H1 (cell line): ENCODE data around the gene C2CD2L. TPM values are rescaled to one million over a fixed set of nuclear protein-coding genes. Genes with fewer than 3 reads are reported as not detected.

Experiments
- CTCF ChIA-PET: fragments of 300-600 bp; sonication (Branson Sonifier 250); formaldehyde crosslinking; loops from one replicate; lab custom pipeline; 2021; ENCODE audit not compliant: partially characterized antibody; lab: Charles Lee
- POLR2A ChIA-PET: fragments of 300-600 bp; sonication (Branson Sonifier 250); formaldehyde crosslinking; loops from one replicate; lab custom pipeline; 2021; ENCODE audit warnings: inconsistent platforms; ENCODE audit not compliant: partially characterized antibody; lab: Charles Lee
- DNase-seq, 2 experiments: peaks; one replicate each; pipeline versions ENCODE4 v3.0.0 to v3.0.0-alpha.2; 2010 to 2022; ENCODE audit warnings: low spot score in 2 of 2, low read depth in 1 of 2, mixed read lengths in 1 of 2
- FAIRE-seq: peaks from 2 replicates; lab custom pipeline; 2011; peaks lifted over from hg19 to GRCh38; lab: Jason Lieb, UNC
- H2AFZ ChIP-seq: 2 replicates; pipeline ENCODE4 v1.8.1; 2012; ENCODE audit warnings: low read length, inconsistent platforms
- H2AK5ac ChIP-seq: 2 replicates; pipeline ENCODE4 v1.6.1; 2013; ENCODE audit warnings: low read depth, low read length
- H2BK120ac ChIP-seq: replicated peaks from 2 replicates; pipeline ENCODE3; 2013; ENCODE audit warnings: low read depth, low read length, inconsistent platforms
- H2BK12ac ChIP-seq: 2 replicates; pipeline ENCODE4 v1.6.1; 2013; ENCODE audit warnings: low read depth, low read length
- H2BK15ac ChIP-seq: 2 replicates; pipeline ENCODE4 v1.6.1; 2013; ENCODE audit warnings: low read length
- H2BK20ac ChIP-seq: 2 replicates; pipeline ENCODE4 v1.6.1; 2013; ENCODE audit warnings: low read length
- H2BK5ac ChIP-seq: 2 replicates; pipeline ENCODE4 v1.6.1; 2013; ENCODE audit warnings: low read depth, low read length
- H3K14ac ChIP-seq: 2 replicates; pipeline ENCODE4 v1.6.1; 2013; ENCODE audit warnings: inconsistent platforms; ENCODE audit not compliant: insufficient read length
- H3K18ac ChIP-seq: 2 replicates; pipeline ENCODE4 v1.6.1; 2013; ENCODE audit warnings: low read length; ENCODE audit errors: extremely low read depth
- H3K23ac ChIP-seq: 2 replicates; pipeline ENCODE4 v1.6.1; 2013; ENCODE audit warnings: inconsistent platforms; ENCODE audit not compliant: insufficient read length
- H3K23me2 ChIP-seq: 2 replicates; pipeline ENCODE4 v1.6.1; 2013; ENCODE audit warnings: low read depth, low read length
- H3K27ac ChIP-seq: 2 replicates; pipeline ENCODE4 v1.6.1; 2011; ENCODE audit warnings: low read depth, low read length, inconsistent platforms
- H3K27me3 ChIP-seq, 4 experiments: replicated peaks in 1 of 4; 1 replicate in 1 of 4; 2 replicates in 3 of 4; pipeline versions ENCODE4 v1.6.1 to v1.8.1; 2011 to 2013; ENCODE audit warnings: low read length in 3 of 4, mild to moderate bottlenecking in 3 of 4, inconsistent platforms in 2 of 4, mixed read lengths in 2 of 4, moderate library complexity in 1 of 4; ENCODE audit not compliant: control insufficient read depth in 3 of 4, insufficient read depth in 3 of 4; ENCODE audit errors: extremely low read depth in 1 of 4
- H3K36me3 ChIP-seq, 4 experiments: 2 replicates each; pipeline versions ENCODE4 v1.6.1 to v1.8.1; 2011 to 2013; ENCODE audit warnings: mild to moderate bottlenecking in 4 of 4, low read length in 3 of 4, moderate library complexity in 2 of 4, control low read depth in 1 of 4, inconsistent platforms in 1 of 4; ENCODE audit not compliant: insufficient read depth in 4 of 4, control insufficient read depth in 2 of 4
- H3K4ac ChIP-seq: replicated peaks from 2 replicates; pipeline ENCODE3; 2013; ENCODE audit warnings: low read length, low read depth, mixed read lengths, inconsistent platforms; ENCODE audit not compliant: insufficient read length
- H3K4me1 ChIP-seq, 4 experiments: replicated peaks in 1 of 4; 1 replicate in 1 of 4; 2 replicates in 3 of 4; pipeline versions ENCODE4 v1.6.1 to v1.8.1; 2011 to 2013; ENCODE audit warnings: low read length in 3 of 4, inconsistent platforms in 2 of 4, mixed read lengths in 1 of 4; ENCODE audit not compliant: insufficient read depth in 4 of 4, control insufficient read depth in 3 of 4
- H3K4me2 ChIP-seq, 2 experiments: 2 replicates each; pipeline versions ENCODE4 v1.6.1 to v1.8.1; 2011 to 2013; ENCODE audit warnings: low read depth in 2 of 2, low read length in 2 of 2, control low read depth in 1 of 2, inconsistent platforms in 1 of 2, mild to moderate bottlenecking in 1 of 2; ENCODE audit not compliant: insufficient read depth in 1 of 2
- H3K4me3 ChIP-seq, 4 experiments: fragments of 200-600, 300-600 bp in 1 of 4; sonication (generic), shearing (Covaris generic), sonication (Bioruptor Twin) in 1 of 4; 2 replicates each; pipeline versions ENCODE4 v1.5.1 to v1.8.1; 2011 to 2016; ENCODE audit warnings: low read length in 4 of 4, low read depth in 3 of 4, control low read depth in 2 of 4, inconsistent platforms in 2 of 4, mild to moderate bottlenecking in 2 of 4, mixed read lengths in 1 of 4, moderate library complexity in 1 of 4; ENCODE audit not compliant: insufficient read depth in 2 of 4; ENCODE audit errors: extremely low read depth in 1 of 4
- H3K56ac ChIP-seq: replicated peaks from 2 replicates; pipeline ENCODE3; 2013; ENCODE audit warnings: low read depth, mild to moderate bottlenecking, mixed read lengths, low read length, inconsistent platforms; ENCODE audit not compliant: insufficient read length
- H3K79me1 ChIP-seq: 2 replicates; pipeline ENCODE4 v1.6.1; 2013; ENCODE audit warnings: low read depth, low read length, control low read depth
- H3K79me2 ChIP-seq, 2 experiments: 2 replicates each; pipeline versions ENCODE4 v1.6.1 to v1.8.1; 2012 to 2013; ENCODE audit warnings: low read length in 2 of 2, mild to moderate bottlenecking in 2 of 2, inconsistent platforms in 1 of 2; ENCODE audit not compliant: insufficient read depth in 2 of 2, control insufficient read depth in 1 of 2
- H3K9ac ChIP-seq, 4 experiments: replicated peaks in 1 of 4; 1 replicate in 1 of 4; 2 replicates in 3 of 4; pipeline versions ENCODE4 v1.6.1 to v1.8.1; 2011 to 2013; ENCODE audit warnings: low read depth in 3 of 4, low read length in 3 of 4, control low read depth in 2 of 4, mild to moderate bottlenecking in 2 of 4, moderate library complexity in 2 of 4, inconsistent platforms in 1 of 4; ENCODE audit errors: extremely low read depth in 1 of 4
- H3K9me3 ChIP-seq, 2 experiments: 2 replicates each; pipeline versions ENCODE4 v1.6.1 to v1.8.1; 2012 to 2013; ENCODE audit warnings: mild to moderate bottlenecking in 2 of 2, moderate library complexity in 2 of 2, control low read depth in 1 of 2, inconsistent platforms in 1 of 2, low read depth in 1 of 2, low read length in 1 of 2, mixed read lengths in 1 of 2; ENCODE audit not compliant: insufficient read depth in 2 of 2
- H4K20me1 ChIP-seq, 2 experiments: replicated peaks in 1 of 2; 2 replicates each; pipeline versions ENCODE3 to v1.8.1; 2011 to 2013; ENCODE audit warnings: inconsistent platforms in 2 of 2, low read length in 2 of 2, mild to moderate bottlenecking in 1 of 2; ENCODE audit not compliant: insufficient read depth in 2 of 2, control insufficient read depth in 1 of 2
- H4K5ac ChIP-seq: 2 replicates; pipeline ENCODE4 v1.6.1; 2013; ENCODE audit warnings: low read length, low read depth, mixed read lengths, inconsistent platforms; ENCODE audit not compliant: insufficient read length
- H4K8ac ChIP-seq: 2 replicates; pipeline ENCODE4 v1.8.0; 2013; ENCODE audit warnings: mild to moderate bottlenecking, moderate library complexity, low read length, inconsistent platforms; ENCODE audit not compliant: insufficient read depth; ENCODE audit errors: extremely low read depth
- H4K91ac ChIP-seq: replicated peaks from 2 replicates; pipeline ENCODE3; 2013; ENCODE audit warnings: low read length, mixed read lengths, inconsistent platforms; ENCODE audit not compliant: insufficient read length
- CTCF ChIP-seq, 3 experiments: IDR thresholded peaks; 1 replicate in 2 of 3; 2 replicates in 1 of 3; pipeline versions ENCODE4 v1.5.1 to v1.6.1; 2011; ENCODE audit warnings: low read length in 3 of 3, mild to moderate bottlenecking in 3 of 3, inconsistent platforms in 2 of 3, low read depth in 1 of 3, moderate library complexity in 1 of 3; ENCODE audit not compliant: insufficient read depth in 1 of 3; ENCODE audit errors: control extremely low read depth in 1 of 3
- MAFK ChIP-seq: IDR thresholded peaks from 2 replicates; pipeline ENCODE4 v1.6.1; 2012; ENCODE audit warnings: low read depth, mild to moderate bottlenecking, improper control_type of control experiment, low read length
- NANOG ChIP-seq: IDR thresholded peaks from 2 replicates; pipeline ENCODE4 v1.6.1; 2011; ENCODE audit warnings: low read length, low read depth, mild to moderate bottlenecking, inconsistent platforms; ENCODE audit not compliant: insufficient read depth, poor library complexity, severe bottlenecking
- PHF8 ChIP-seq: fragments of 200-600 bp; sonication (generic); conservative IDR thresholded peaks from 2 replicates; pipeline ENCODE4 v1.7.1; 2012; ENCODE audit warnings: low read depth, mild to moderate bottlenecking, inconsistent platforms, low read length, moderate library complexity
- RAD21 ChIP-seq, 2 experiments: IDR thresholded peaks in 1 of 2; conservative IDR thresholded peaks in 1 of 2; 2 replicates each; pipeline ENCODE4 v1.6.1; 2011; ENCODE audit warnings: low read depth in 2 of 2, low read length in 2 of 2, improper control_type of control experiment in 1 of 2, inconsistent platforms in 1 of 2, mild to moderate bottlenecking in 1 of 2, moderate library complexity in 1 of 2
- RBBP5 ChIP-seq: IDR thresholded peaks from 2 replicates; pipeline ENCODE4 v1.7.1; 2012; ENCODE audit warnings: low read depth, mild to moderate bottlenecking, inconsistent platforms, low read length, moderate library complexity, borderline replicate concordance
- SIN3A ChIP-seq, 2 experiments: IDR thresholded peaks in 1 of 2; conservative IDR thresholded peaks in 1 of 2; 2 replicates each; pipeline ENCODE4 v1.6.1; 2011 to 2012; ENCODE audit warnings: low read length in 2 of 2, improper control_type of control experiment in 1 of 2, low read depth in 1 of 2, mild to moderate bottlenecking in 1 of 2
- WGBS, 2 experiments: shearing (Covaris generic) in 1 of 2; methylation state at CpG; one replicate each; pipeline versions ENCODE4 v1.1.6 to v1.1.7; 2013 to 2015; ENCODE audit warnings: low lambda C conversion rate in 2 of 2, mixed read lengths in 2 of 2, inconsistent platforms in 1 of 2, low coverage in 1 of 2, missing lambda C conversion rate in 1 of 2; ENCODE audit not compliant: insufficient replicate concordance in 2 of 2, insufficient coverage in 1 of 2, insufficient read length in 1 of 2; ENCODE audit errors: extremely low coverage in 1 of 2, missing lambda C conversion rate in 1 of 2; 5-methylcytosine and 5-hydroxymethylcytosine counted together
- polyA plus RNA-seq, 7 experiments: library from polyadenylated mRNA; depleted of rRNA in 3 of 7; stranded (reverse) in 5 of 7; unstranded in 2 of 7; fragments of >200 nt in 5 of 7; fragments of 200-250 nt in 2 of 7; gene quantifications; 1 replicate in 5 of 7; 2 replicates in 1 of 7; 4 replicates in 1 of 7; pipeline versions ENCODE4 v1.2.1 to v1.2.3, GENCODE V29; 2011 to 2013; ENCODE audit warnings: missing spikeins in 2 of 7, mixed read lengths in 2 of 7
- total RNA-seq: library from RNA; stranded (reverse); fragmentation: NEBNext Ultra II Directional; extraction: Animal tissue kit (Norgen Biotek cat#: 25700); gene quantifications from 2 replicates; pipeline ENCODE4 v1.2.1, GENCODE V29; 2021

Gene C2CD2L
- total and polyA plus RNA-seq, 2 of the 8 experiments (the other 6 are each of a cell fraction or from before 2014, with no cell fraction given), result 2.5 to 4.0 TPM

- H3K23ac ChIP-seq, result no peak within 1 kb of the TSS
- 3% methylated on average over 37 of the region's 73 CpGs; no CpG with 5 or more reads in 1 of the 2 experiments for WGBS, 2 experiments
- H3K4me2 ChIP-seq, result peak within 1 kb of the TSS; percentile 90 to 96
- no peak within 1 kb of the TSS for H2BK5ac ChIP-seq
- no peak within 1 kb of the TSS for H3K56ac ChIP-seq
- H3K4me1 ChIP-seq, result peaks cover 5 to 16% (median 11%) of the 10 kb centered on the region in 4 experiments
- peak within 1 kb of the TSS; percentile 21; the same call in 1 of the 2 replicates for H2BK20ac ChIP-seq
- no peak within 1 kb of the TSS for H3K27ac ChIP-seq
- POLR2A ChIA-PET, result interaction anchor here (0.6 to 7.7 kb wide), 9 partner anchors 8 to 177 kb away, joined by 3 to 58 read pairs (median 4); partner anchors contain the start of genes HINFP, HMBS and NLRX1
- no peaks in the 10 kb centered on the region for H4K20me1 ChIP-seq
- H2BK120ac ChIP-seq, result no peak within 1 kb of the TSS
- H2BK15ac ChIP-seq, result peak within 1 kb of the TSS; percentile 32; the same call in 1 of the 2 replicates
- no peak within 1 kb of the TSS for H4K5ac ChIP-seq
- FAIRE-seq, result no peak
- peak within 1 kb of the TSS; percentile 35 to 83 (median 66) for H3K4me3 ChIP-seq
- peak within 1 kb of the TSS in 1 of 4 experiments; percentile 9; a peak in 1 of 7 replicates for H3K9ac ChIP-seq
- H3K79me2 ChIP-seq, result no peaks in the 10 kb centered on the region
- no peak within 1 kb of the TSS for H2AK5ac ChIP-seq
- H2AFZ ChIP-seq, result peak within 1 kb of the TSS; percentile 28
- peak in 1 of 2 experiments; percentile 69 for DNase-seq
- peaks cover 16 to 42% (median 33%) of the 10 kb centered on the region in 4 experiments for H3K27me3 ChIP-seq
- H3K14ac ChIP-seq, result no peak within 1 kb of the TSS
- H3K79me1 ChIP-seq, result no peaks in the 10 kb centered on the region
- CTCF ChIA-PET, result interaction anchor here (0.7 to 23.6 kb wide), 11 partner anchors 6 to 136 kb away, joined by 3 to 389 read pairs (median 6); partner anchors contain the start of genes C2CD2L, CBL, NHERF4 and NLRX1
- H3K9me3 ChIP-seq, result no peaks in the 10 kb centered on the region
- no peak within 1 kb of the TSS for H4K8ac ChIP-seq
- no peak within 1 kb of the TSS for H4K91ac ChIP-seq
- no peak within 1 kb of the TSS for H3K4ac ChIP-seq
- peak within 1 kb of the TSS; percentile 15 for H3K18ac ChIP-seq
- peak within 1 kb of the TSS; percentile 65; the same call in 1 of the 2 replicates for H2BK12ac ChIP-seq
- no peaks in the 10 kb centered on the region for H3K36me3 ChIP-seq
- H3K23me2 ChIP-seq, result peaks cover 12% of the 10 kb centered on the region; the same call in 1 of the 2 replicates
- no peak for TF ChIP-seq NANOG
- TF ChIP-seq RBBP5, result no peak
- 0 out of 4 replicates have a peak, but pooled peaks have one; percentile 32 to 40 for TF ChIP-seq SIN3A (conservative IDR thresholded peaks at IDR 0.05 in 1 of 2, IDR thresholded peaks at IDR 0.05 in 1 of 2; ENCODE audit: low read depth in 1 of 2, low read length in 2 of 2)
- 0 out of 2 replicates have a peak, but pooled peaks have one; percentile 6 for TF ChIP-seq PHF8
- no peak for TF ChIP-seq CTCF (IDR thresholded peaks at IDR 0.05; ENCODE audit: control extremely low read depth in 1 of 3, insufficient read depth in 1 of 3, low read depth in 1 of 3, low read length in 3 of 3)
- TF ChIP-seq RAD21 (IDR thresholded peaks at IDR 0.05 in 1 of 2, conservative IDR thresholded peaks at IDR 0.05 in 1 of 2; ENCODE audit: low read depth in 2 of 2, low read length in 2 of 2), result no peak
- TF ChIP-seq MAFK, result no peak
Observed at GRCh38 chr11:119149018-119149785, 42.1 kb downstream of the C2CD2L start, which contains the start of gene ABCG4. ABCG4 (plus strand) TSS chr11:119149052; CDS start chr11:119149966, 914 bp downstream.
